Prostate gland (tissue), 2 donors: Measurements from ENCODE around the gene AFF3.

Source experiments
- POLR2A ChIP-seq: fragments of 450-650 bp; IDR thresholded peaks from one replicate; pipeline ENCODE4 v1.6.1; 2016; ENCODE audit warnings: antibody characterized with exemption, mild to moderate bottlenecking
- POLR2AphosphoS5 ChIP-seq: sonication (generic); formaldehyde crosslinking; IDR thresholded peaks from one replicate; pipeline ENCODE4 v1.6.1; 2017; ENCODE audit warnings: antibody characterized with exemption
- TF ChIP-seq, protein P1 (sequence below), 4 experiments: fragments of 200-600 bp in 2 of 4; fragments of 450-650 bp in 2 of 4; sonication (generic) in 2 of 4; IDR thresholded peaks; 1 replicate in 3 of 4; 2 replicates in 1 of 4; pipeline ENCODE4 v1.5.1; 2016 to 2019; ENCODE audit warnings: antibody characterized with exemption in 4 of 4, mild to moderate bottlenecking in 2 of 4, moderate library complexity in 2 of 4

- TF ChIP-seq POLR2A: no peak
- TF ChIP-seq, protein P1, sequence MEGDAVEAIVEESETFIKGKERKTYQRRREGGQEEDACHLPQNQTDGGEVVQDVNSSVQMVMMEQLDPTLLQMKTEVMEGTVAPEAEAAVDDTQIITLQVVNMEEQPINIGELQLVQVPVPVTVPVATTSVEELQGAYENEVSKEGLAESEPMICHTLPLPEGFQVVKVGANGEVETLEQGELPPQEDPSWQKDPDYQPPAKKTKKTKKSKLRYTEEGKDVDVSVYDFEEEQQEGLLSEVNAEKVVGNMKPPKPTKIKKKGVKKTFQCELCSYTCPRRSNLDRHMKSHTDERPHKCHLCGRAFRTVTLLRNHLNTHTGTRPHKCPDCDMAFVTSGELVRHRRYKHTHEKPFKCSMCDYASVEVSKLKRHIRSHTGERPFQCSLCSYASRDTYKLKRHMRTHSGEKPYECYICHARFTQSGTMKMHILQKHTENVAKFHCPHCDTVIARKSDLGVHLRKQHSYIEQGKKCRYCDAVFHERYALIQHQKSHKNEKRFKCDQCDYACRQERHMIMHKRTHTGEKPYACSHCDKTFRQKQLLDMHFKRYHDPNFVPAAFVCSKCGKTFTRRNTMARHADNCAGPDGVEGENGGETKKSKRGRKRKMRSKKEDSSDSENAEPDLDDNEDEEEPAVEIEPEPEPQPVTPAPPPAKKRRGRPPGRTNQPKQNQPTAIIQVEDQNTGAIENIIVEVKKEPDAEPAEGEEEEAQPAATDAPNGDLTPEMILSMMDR (IDR thresholded peaks at IDR 0.05): no peak
- no peak for TF ChIP-seq POLR2AphosphoS5
Observed at GRCh38 chr2:99851811-99852210, 290.6 kb downstream of the AFF3 start.
